Esophagus squamous epithelium (tissue), 4 donors: Measurements from ENCODE around the gene PDK4.

Experiments used
- CTCF ChIP-seq, 6 experiments: fragments of 450-650 bp in 4 of 6; fragments of 200-600 bp in 2 of 6; sonication (generic) in 2 of 6; IDR thresholded peaks; one replicate each; pipeline ENCODE4 v1.5.1; 2016 to 2019; ENCODE audit warnings: antibody characterized with exemption in 6 of 6, mild to moderate bottlenecking in 4 of 6, moderate library complexity in 4 of 6
- POLR2A ChIP-seq, 4 donors: fragments of 450-650 bp; IDR thresholded peaks; one replicate each; pipeline ENCODE4 v1.6.1; 2017; ENCODE audit warnings: antibody characterized with exemption in 4 of 4, mild to moderate bottlenecking in 4 of 4, moderate library complexity in 3 of 4

GRCh38 chr7:95602421-95602820 is 6.1 kb upstream of the PDK4 start:
- TF ChIP-seq CTCF (IDR thresholded peaks at IDR 0.05) (no peak), POLR2A (IDR thresholded peaks at IDR 0.05) (no peak)
